Activated CD4-positive, alpha-beta T cell treated with anti-CD3 and anti-CD28 coated beads for 24 hours (primary cell): ENCODE measurements around the gene PCDHGA4.
"Not testable (repeated sequence)": the region's sequence is repeated elsewhere in the genome, so short reads cannot be mapped to it uniquely, and the experiment has no call there.

Source experiments
- DNase-seq, 2 donors: peaks; one replicate each; pipeline ENCODE4 v3.0.0-alpha.2; 2020; ENCODE audit warnings: low read depth in 2 of 2

The PCDHGA4 gene

DNA sequence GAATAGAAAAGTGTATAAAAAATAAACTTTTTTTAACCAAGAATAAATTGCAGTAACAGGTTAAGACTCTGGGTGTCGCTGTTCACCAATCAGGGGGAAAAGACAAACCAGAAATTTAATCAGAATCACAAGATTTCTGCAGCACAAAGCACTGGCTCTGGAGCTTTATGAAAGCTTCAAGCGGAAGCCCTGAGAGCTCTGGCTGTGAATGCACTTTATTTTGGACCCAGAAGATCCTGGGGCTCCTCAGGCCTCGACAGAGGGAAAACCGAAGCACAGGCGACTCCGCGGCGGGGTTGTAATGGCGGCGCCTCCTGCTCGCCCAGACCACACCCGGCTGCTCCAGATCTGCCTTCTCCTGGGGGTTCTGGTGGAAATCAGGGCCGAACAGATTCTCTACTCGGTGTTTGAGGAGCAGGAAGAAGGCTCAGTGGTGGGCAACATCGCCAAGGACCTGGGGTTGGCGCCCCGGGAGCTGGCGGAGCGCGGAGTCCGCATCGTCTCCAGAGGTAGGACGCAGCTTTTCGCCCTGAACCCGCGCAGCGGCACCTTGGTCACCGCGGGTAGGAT, at the start of gene PCDHGA4:
TSS of gene PCDHGA4 (plus strand) at position 122 of the 570 bp plus-strand sequence. CDS start at position 209, 87 bp downstream.
- no peak for DNase-seq

DNA sequence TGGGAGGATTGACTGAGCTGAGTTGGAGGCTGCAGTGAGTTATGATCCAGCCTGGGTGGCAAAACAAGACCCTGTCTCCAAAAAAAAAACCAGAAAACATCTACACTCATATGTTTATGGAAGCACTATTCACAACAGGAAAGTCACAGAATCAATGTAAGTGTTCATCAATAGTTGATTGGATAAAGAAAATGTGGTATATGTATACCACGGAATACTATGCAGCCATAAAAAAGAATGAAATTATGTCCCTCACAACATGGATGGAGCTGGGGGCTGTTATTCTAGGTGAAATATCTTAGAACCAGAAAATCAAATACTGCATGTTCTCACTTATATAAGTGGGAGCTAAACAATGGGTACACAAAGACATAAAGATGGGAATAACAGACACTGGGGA, 48.2 kb upstream of the PCDHGA4 start:
- no peak for DNase-seq

DNA sequence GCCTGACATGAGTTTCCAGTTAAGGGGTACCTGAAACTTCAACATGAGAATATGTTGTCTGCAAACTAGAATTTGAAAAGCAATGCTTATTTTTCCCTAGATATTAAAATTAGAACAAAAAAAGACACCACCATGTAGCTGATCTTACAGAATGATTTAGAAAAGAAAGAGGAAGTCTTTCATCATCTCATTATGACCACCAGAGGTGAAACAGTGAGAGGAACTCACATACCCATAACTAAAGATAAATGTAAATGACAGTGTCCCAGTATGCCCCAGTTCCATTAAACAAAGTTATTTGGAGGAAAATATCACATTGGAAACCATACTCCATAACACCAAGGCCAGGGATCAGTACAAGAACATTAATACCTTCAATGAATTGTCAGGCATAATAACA, 41.1 kb upstream of the PCDHGA4 start:
- no peak for DNase-seq

DNA sequence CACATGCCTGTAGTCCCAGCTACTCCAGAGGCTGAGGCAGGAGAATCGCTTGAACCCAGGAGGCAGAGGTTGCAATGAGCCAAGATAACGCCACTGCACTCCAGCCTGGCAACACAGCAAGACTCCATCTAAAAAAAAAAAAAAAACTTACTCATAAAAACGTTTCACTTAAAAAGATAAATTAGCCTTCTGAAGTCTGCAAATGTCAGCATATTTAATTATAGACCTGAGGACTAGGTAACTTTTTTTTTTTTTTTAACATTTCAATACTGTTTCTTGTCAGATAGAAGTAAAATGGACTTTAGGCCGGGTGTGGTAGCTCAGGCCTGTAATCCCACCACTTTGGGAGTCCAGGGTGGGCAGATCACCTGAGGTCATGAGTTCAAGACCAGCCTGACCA, 37.9 kb upstream of the PCDHGA4 start:
- not testable (repeated sequence) for DNase-seq

DNA sequence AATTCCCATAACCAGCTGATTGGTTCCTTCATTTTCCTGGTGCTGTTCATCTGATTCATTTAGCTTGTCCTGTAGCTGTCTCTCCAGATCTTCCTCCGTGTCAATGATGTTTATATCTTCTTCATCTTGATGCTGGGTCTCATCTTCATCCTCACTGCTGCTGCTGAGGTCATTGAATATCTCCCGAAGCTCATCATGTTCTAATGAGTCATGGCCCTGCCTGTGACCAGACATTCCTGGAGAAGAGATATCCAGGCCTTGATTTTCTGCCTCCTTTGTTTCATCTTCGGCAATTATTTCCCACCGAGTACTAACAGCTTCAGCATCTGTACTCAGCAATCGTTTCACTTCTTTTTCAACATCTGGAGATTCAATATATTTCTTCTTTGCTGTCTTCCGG, 35.6 kb upstream of the PCDHGA4 start:
- DNase-seq: no peak

DNA sequence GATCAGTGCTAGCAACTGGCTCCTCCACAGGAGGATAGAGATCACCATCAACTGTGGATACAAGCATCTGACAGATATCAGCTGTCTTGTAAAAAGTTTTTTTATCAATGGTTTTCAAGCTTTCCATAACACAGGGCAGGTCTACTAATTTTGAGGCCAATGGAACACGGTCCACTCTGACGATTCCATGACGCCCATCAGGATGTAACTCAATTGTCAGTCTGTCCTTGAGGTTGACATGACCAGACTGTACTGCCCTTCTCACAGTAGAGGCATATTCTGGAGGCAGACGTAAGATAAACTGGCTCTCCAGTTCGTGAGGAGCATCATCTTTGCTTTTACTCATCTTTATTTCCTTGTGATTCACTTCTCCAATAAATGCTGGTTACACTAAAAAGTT, 35.1 kb upstream of the PCDHGA4 start:
- DNase-seq: no peak

DNA sequence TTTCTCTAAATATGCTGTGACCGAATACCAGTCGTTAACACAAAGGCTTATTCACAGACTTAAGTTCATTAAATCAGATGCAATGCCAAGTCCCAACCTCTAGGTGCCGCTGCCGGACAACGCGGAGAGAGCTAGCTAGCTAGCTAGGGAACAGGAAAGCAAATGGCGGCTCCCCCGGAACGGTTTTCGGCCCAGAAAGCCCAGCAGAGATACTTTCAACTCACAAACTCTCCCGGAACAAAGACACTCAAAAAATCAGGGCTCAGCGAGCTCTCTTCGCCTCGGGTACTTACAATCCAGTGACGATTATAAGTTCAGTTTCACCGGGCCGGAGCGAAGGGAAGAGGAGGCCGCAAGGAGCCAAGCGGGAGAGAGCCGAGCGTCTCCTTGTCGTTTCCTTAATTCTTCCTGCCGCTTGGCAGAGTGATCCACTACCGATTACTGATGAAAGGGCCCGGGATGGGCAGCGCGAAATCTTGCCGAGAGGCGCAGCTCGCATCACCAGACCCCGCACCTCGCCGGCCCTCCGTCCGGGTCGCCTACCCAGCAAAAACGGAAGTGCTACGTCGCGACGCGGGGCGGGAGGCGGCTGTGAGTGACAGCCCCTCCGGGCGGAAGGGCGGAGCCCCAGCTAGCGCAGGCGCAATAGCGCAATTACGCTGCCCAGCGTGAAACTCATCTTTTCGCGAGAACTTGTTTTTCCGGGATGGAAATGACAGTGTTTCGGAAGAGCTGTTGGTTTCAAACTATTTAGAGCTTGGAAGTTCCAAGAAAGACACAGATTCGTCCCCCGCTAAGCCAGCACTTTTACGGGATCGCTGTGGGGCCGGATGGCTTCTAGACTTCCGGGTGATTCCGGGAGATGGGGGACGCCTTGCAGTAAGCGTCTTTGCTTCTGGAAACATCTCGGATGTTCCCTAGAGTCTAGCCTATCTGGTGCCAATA, 34.3 kb upstream of the PCDHGA4 start, which contains the start of gene TAF7:
TSS of gene TAF7 (minus strand) at position 560 of the 945 bp plus-strand sequence. CDS start 740 bp downstream, outside the sequence.
- peak; percentile 82 to 86 for DNase-seq

DNA sequence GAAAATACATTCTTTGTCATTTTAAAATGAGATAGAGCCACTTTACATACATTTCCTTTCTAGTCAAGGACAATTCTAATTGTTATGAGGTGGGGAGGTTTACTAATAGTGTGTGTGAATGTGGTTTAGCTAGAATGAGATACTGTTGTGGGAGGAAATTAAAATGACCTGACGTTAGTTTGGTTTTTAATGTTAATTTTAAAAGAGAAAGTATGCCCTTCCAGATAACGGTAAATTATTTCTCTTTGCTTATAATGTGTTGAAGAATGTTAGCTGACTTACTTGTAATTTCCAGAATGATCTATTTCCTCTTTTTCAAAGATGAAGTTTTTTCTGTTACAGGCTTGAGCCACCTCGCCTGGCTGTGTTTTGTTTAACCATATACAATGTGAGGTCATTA, 32.6 kb upstream of the PCDHGA4 start:
- no peak for DNase-seq

DNA sequence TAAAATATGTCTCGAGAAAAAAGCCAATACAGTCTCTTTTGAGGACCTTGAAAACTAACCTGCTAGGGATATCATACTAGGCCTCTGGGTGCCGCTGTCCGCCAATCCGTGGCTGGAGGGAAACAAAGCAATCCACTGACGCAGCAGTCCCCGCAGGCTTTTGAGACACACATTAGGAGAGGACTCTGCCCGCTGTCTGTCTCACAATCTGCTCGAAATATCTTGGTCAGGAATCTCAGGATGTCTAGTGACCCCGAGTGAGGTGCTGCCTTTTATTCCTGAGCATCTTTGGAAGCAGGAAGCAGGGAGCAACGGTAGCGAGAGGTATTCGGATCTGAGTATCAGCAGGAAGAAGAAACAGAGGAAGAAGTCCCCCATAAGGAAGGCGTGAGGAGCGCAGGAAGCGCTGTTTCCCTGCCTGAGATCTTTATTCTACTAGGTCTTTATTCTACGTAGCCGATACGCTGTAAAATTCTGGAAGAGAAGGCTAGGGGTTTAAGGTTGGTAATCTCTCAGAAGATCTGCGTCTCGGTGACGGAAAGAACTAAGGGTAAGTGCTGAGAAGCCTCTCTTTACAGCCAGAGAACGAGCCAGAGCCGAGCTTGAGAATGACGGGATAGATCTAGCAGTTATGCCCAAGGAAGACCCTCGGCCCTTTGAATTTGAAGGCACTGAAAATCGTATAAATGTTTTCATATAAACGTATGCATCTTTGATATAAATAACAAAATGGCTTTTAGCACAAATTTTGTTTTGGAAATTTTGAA, 28.6 kb upstream of the PCDHGA4 start:
- peak; percentile 36 to 44 for DNase-seq

DNA sequence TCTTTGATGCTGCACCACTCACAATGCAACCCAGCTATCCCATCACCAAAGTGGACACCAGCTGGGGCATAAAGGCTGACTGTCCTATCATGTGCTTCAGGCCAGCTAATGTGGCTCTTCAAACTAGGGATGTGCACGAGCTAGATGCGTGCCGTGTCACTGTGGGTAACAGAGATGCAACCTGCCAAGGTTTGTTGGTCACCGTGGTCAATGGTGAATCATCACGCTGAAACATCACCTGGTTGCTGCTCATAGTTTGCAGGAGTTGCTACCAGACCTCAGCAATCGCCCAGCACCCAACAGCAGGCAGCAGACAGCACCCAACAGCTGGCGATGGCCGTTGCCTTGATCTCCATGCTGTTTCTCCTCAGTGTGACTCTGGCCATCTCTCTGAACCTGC, 26.6 kb upstream of the PCDHGA4 start:
- DNase-seq: no peak

DNA sequence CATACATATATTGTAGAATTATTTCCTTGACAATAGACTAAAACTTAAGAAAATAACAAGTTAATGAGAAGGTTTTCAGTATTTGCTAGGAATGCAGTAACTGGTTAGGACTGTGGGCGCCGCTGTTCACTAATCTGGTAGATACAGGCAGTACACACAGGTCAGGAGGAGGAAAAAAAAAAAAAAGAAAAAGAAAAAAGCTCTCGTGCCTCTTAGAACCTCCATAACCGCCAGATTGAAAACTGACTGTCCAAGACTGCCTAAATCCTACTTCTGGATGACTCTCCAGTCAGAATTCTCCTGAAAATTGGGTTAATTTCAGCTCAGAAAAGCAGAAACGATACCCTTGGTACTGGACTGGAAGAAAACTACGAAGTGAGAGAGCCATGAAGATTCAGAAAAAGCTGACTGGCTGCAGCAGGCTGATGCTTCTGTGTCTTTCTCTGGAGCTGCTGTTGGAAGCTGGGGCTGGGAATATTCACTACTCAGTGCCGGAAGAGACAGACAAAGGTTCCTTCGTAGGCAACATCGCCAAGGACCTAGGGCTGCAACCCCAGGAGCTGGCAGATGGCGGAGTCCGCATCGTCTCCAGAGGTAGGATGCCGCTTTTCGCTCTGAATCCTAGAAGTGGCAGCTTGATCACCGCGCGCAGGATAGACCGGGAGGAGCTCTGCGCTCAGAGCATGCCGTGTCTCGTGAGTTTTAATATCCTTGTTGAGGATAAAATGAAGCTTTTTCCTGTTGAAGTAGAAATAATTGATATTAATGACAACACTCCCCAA, 24.3 kb upstream of the PCDHGA4 start, which contains the start of gene PCDHGA1:
TSS of gene PCDHGA1 (plus strand) at position 216 of the 782 bp plus-strand sequence.
- DNase-seq: no peak

DNA sequence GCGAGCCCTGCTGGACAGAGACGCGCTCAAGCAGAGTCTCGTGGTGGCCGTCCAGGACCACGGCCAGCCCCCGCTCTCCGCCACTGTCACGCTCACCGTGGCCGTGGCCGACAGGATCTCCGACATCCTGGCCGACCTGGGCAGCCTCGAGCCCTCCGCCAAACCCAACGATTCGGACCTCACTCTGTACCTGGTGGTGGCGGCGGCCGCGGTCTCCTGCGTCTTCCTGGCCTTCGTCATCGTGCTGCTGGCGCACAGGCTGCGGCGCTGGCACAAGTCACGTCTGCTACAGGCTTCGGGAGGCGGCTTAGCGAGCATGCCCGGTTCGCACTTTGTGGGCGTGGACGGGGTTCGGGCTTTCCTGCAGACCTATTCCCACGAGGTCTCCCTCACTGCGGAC, 22.2 kb upstream of the PCDHGA4 start:
- not testable (repeated sequence) for DNase-seq

DNA sequence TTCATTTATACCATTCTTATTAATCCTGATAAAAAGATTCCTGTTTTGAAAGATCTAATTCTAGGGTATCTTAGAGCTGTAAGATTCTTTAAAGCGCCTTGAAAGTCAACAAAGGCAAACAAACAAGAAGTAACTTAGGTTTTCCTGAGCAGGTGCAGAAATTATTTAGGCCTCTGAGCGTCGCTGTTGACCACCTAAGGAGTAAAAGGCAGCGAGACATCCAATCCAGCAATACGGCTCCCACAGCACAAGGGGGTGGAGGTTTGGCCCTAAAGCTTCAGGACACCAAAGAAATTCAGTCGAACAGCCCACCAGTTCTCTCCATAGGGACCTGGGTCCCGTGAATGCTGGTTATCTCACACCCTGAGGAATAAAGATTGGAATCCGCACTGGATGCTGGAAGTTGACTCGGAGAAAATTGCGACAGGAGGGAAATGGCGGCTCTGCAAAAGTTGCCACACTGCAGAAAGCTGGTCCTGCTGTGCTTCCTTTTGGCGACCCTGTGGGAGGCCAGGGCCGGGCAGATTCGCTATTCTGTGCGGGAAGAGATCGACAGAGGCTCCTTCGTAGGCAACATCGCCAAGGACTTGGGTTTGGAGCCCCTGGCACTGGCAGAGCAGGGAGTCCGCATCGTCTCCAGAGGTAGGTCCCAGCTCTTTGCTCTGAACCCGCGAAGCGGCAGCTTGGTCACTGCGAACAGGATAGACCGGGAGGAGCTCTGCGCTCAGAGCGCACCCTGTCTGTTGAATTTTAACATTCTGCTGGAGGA, 16.1 kb upstream of the PCDHGA4 start, which contains the start of gene PCDHGA2:
TSS of gene PCDHGA2 (plus strand) at position 223 of the 769 bp plus-strand sequence.
- no peak for DNase-seq

DNA sequence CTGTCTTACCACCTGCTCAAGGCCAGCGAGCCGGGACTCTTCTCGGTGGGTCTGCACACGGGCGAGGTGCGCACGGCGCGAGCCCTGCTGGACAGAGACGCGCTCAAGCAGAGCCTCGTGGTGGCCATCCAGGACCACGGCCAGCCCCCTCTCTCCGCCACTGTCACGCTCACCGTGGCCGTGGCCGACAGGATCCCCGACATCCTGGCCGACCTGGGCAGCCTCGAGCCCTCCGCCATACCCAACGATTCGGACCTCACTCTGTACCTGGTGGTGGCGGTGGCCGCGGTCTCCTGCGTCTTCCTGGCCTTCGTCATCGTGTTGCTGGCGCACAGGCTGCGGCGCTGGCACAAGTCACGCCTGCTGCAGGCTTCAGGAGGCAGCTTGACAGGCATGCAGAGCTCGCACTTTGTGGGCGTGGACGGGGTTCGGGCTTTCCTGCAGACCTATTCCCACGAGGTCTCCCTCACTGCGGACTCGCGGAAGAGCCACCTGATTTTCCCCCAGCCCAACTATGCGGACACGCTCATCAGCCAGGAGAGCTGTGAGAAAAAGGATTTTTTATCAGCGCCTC, 14.0 kb upstream of the PCDHGA4 start:
- not testable (repeated sequence) for DNase-seq

DNA sequence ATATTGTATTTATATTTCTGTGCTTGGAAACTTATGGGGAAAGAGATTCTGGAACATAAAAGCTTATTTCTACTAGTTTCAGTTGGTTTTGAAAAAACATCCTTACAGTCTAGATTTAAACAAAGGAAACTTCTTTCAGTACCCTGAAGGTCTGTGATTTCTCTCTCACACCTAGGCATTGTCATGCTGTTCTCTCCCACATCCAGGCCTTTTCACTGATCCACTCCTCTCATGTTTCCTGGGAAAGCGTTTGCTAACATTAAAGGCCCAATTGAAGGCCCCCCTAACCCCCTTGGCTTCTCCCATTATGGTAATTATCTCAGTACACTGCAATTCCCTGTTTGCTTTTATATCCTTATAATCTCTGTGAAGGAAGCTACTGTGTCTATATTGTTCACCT, 12.0 kb upstream of the PCDHGA4 start:
- DNase-seq: no peak

DNA sequence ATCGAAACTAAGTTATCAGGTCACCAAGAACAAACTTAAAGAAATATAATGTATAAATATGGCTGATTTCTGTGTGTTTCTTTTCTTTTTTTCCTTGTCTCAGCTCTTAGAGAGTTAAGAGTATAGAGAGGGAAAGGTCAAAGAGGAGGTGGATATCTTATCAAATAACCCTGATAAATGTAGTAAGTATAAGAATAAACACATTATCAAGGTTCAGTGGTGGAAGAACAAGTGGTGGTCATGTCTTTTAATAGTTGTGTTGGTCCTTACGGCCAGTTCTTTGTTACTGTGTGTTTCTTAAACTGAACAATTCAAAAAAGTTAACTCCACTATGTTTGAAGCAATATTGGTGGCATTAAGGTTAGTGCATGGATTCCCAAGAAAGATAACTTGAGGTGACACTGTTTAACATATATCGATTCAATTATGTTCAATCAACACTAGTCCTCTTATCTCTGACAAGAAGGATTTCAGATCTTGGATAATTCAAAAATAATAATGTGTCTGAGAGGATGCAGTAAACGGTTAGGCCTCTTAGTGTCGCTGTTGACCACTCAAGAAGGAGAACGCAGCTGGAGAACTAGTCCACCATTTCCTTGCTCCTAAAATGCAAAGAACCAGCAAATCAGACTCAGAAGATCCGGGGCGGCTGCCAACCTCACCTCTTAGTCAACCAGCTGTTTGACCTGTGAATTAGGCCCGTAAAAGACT, 11.4 kb upstream of the PCDHGA4 start, which contains the start of gene PCDHGA3:
TSS of gene PCDHGA3 (plus strand) at position 588 of the 711 bp plus-strand sequence. CDS start 205 bp downstream, outside the sequence.
- DNase-seq: no peak

DNA sequence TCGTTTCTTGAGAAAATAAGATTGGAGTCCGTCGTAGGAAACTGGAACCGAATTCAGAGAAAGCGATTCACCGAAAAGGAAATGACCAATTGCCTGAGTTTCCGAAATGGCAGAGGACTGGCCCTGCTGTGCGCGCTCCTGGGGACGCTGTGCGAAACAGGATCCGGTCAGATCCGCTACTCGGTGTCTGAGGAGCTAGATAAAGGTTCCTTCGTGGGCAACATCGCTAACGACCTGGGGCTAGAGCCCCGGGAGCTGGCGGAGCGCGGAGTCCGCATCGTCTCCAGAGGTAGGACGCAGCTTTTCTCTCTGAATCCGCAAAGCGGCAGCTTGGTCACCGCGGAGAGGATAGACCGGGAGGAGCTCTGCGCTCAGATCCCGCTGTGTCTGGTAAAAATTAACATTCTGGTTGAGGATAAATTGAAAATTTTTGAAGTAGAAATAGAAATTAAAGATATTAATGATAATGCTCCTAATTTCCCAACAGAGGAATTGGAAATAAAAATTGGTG, 10.8 kb upstream of the PCDHGA4 start:
- no peak for DNase-seq

DNA sequence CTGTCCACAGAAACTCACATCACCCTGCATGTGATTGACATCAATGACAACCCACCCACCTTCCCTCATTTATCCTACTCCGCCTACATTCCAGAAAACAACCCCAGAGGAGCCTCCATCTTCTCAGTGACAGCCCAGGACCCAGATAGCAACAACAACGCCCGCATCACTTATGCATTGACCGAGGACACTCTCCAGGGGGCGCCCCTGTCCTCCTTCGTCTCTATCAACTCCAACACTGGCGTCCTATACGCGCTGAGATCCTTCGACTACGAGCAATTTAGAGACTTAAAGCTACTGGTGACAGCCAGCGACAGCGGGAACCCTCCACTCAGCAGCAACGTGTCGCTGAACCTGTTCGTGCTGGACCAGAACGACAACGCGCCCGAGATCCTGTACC, 9.5 kb upstream of the PCDHGA4 start:
- DNase-seq: no peak

DNA sequence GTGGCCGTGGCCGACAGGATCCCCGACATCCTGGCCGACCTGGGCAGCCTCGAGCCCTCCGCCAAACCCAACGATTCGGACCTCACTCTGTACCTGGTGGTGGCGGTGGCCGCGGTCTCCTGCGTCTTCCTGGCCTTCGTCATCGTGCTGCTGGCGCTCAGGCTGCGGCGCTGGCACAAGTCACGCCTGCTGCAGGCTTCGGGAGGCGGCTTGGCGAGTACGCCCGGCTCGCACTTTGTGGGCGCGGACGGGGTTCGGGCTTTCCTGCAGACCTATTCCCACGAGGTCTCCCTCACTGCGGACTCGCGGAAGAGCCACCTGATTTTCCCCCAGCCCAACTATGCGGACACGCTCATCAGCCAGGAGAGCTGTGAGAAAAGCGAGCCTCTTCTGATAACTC, 8.8 kb upstream of the PCDHGA4 start:
- not testable (repeated sequence) for DNase-seq
